Uterus (tissue), 4 donors: Measurements from ENCODE around the gene FAM234A. TPM values are rescaled to one million over a fixed set of nuclear protein-coding genes. Genes with fewer than 3 reads are reported as not detected.

Experiments
- DNase-seq, 2 donors: peaks; one replicate each; pipeline ENCODE4 v3.0.0-alpha.2; 2019 to 2020
- H3K27ac ChIP-seq, 2 donors: fragments of 200-600 bp; sonication (generic); 1 replicate in 1 of 2; 2 replicates in 1 of 2; pipeline ENCODE4 v1.5.1; 2016 to 2018
- H3K27me3 ChIP-seq, 2 donors: fragments of 200-600 bp; sonication (generic); one replicate each; pipeline ENCODE4 v1.5.1; 2018 to 2019; ENCODE audit warnings: control low read depth in 1 of 2
- H3K36me3 ChIP-seq, 2 donors: fragments of 200-600 bp; sonication (generic); one replicate each; pipeline ENCODE4 v1.5.1; 2019; ENCODE audit warnings: control low read depth in 1 of 2
- H3K4me1 ChIP-seq, 2 donors: fragments of 200-600 bp; sonication (generic); one replicate each; pipeline ENCODE4 v1.5.1; 2018 to 2019; ENCODE audit warnings: control low read depth in 1 of 2
- H3K4me3 ChIP-seq, 2 donors: fragments of 200-600 bp; sonication (generic); 1 replicate in 1 of 2; 2 replicates in 1 of 2; pipeline ENCODE4 v1.5.1; 2018 to 2019; ENCODE audit warnings: mild to moderate bottlenecking in 1 of 2
- H3K9me3 ChIP-seq, 2 donors: fragments of 200-600 bp; sonication (generic); one replicate each; pipeline ENCODE4 v1.5.1; 2019; ENCODE audit warnings: control low read depth in 1 of 2
- CTCF ChIP-seq, 4 experiments: fragments of 200-600 bp in 2 of 4; fragments of 450-650 bp in 2 of 4; sonication (generic) in 2 of 4; IDR thresholded peaks; one replicate each; pipeline ENCODE4 v1.5.1; 2016 to 2019; ENCODE audit warnings: antibody characterized with exemption in 4 of 4, mild to moderate bottlenecking in 2 of 4, moderate library complexity in 1 of 4
- POLR2A ChIP-seq, 2 donors: fragments of 450-650 bp; IDR thresholded peaks; one replicate each; pipeline ENCODE4 v1.6.1; 2016; ENCODE audit warnings: antibody characterized with exemption in 2 of 2, mild to moderate bottlenecking in 1 of 2, moderate library complexity in 1 of 2
- intact Hi-C: fragments of 100-400 bp; cut with DNase I; formaldehyde crosslinking; loops from one replicate; pipeline ENCODE4 v1.15.1; 2023; ENCODE audit warnings: low total_unique reads
- total RNA-seq, 4 donors: library from RNA; depleted of rRNA in 3 of 4; stranded (reverse); fragments of >200 nt in 3 of 4; gene quantifications; one replicate each; pipeline versions ENCODE4 v1.1.0 to v1.2.4, GENCODE V29; 2014 to 2023
- donor health status: DM: yes; HTN: yes; CAD: no.

Gene FAM234A
- total RNA-seq, 4 donors from 2014 or later = 5.6 to 65.5 (median 30.1) TPM

DNA sequence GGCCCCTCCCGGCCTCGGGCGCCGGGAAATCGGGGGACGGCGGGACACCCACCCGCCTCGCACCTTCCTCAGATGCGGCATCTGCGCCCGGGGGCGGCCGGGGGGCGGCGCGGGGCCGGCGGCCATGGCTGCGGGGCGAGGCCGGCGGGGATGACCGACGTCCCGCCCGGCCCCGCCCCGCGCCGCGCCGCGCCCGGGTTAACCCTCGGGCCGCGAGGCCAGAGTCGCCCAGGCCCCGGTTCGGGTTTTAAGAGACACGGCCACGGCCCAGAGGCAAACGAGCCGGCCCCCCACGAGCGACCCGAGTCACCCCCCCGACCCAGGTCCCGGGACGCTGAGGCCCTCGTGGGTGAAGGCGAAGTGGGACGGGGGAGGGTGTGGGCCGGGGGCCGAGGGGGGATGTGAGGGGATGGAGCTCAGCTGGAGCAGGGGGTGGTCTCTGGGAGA, 41.2 kb downstream of the FAM234A start, which contains the start of gene RGS11:
Gene RGS11, minus strand, starts transcription at position 159 of the 447 bp plus-strand sequence. Its CDS starts 33 bp downstream, at position 126.
- peaks cover 0 to 11% of the 10 kb centered on the region in 2 donors for H3K4me1 ChIP-seq
- H3K27me3 ChIP-seq = peaks cover 0 to 2% of the 10 kb centered on the region in 2 donors
- intact Hi-C loops = no loop called here
- H3K9me3 ChIP-seq = no peaks in the 10 kb centered on the region
- no peak for TF ChIP-seq POLR2A (IDR thresholded peaks at IDR 0.05)
- TF ChIP-seq CTCF (IDR thresholded peaks at IDR 0.05) = no peak
- DNase-seq = no peak
- no peak within 1 kb of the TSS for H3K27ac ChIP-seq
- no peaks in the 10 kb centered on the region for H3K36me3 ChIP-seq
- peak within 1 kb of the TSS; percentile 16 to 22 for H3K4me3 ChIP-seq

- Histone ChIP-seq H3K27ac (no peak overlapping the region), H3K4me1 (peaks cover 0 to 14% of the 10 kb centered on the region in 2 donors), H3K36me3 (no peaks in the 10 kb centered on the region), H3K27me3 (peaks cover 3 to 7% of the 10 kb centered on the region in 2 donors), H3K9me3 (no peaks in the 10 kb centered on the region), H3K4me3 (no peak overlapping the region)
- intact Hi-C loops = no loop called here
- DNase-seq = no peak
- TF ChIP-seq POLR2A (IDR thresholded peaks at IDR 0.05) (no peak), CTCF (IDR thresholded peaks at IDR 0.05) (no peak)
These were observed 41.9 kb downstream of the FAM234A start for GRCh38 chr16:276426-277077.

DNA sequence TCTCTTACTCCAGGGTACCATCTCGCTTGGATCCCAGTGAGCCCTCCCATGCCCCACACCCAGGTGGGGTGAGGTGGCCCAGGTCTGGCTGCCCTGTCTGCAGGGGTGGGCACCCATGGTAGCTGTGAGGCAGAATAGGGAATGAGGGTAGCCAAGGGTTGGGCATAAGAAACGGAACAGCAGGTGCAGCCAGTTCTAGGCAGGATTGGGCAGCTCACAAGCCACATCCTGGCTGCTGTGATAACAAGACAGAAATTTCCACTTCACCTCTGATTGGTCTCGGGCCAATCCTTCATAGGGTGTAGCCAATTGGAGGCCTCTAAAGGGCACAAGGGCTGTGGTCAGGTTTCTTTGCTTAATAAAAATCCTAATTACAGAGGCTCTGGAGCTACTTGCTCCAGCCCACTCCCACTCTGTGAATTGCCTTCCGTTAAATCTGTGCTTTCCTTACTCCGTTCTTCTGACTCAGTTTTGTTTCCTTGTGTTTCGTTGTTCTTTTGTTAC, 44.3 kb downstream of the FAM234A start:
- DNase-seq = no peak
- TF ChIP-seq POLR2A (IDR thresholded peaks at IDR 0.05) = no peak
- TF ChIP-seq CTCF (IDR thresholded peaks at IDR 0.05) = no peak

GRCh38 chr16:279531-279930, 44.9 kb downstream of the FAM234A start:
- H3K4me1 ChIP-seq = peaks cover 0 to 14% of the 10 kb centered on the region in 2 donors
- intact Hi-C loops = no loop called here
- DNase-seq = no peak
- TF ChIP-seq CTCF (IDR thresholded peaks at IDR 0.05) = no peak
- TF ChIP-seq POLR2A (IDR thresholded peaks at IDR 0.05) = no peak
- H3K9me3 ChIP-seq = no peaks in the 10 kb centered on the region
- H3K36me3 ChIP-seq = no peaks in the 10 kb centered on the region
- H3K27me3 ChIP-seq = peaks cover 3 to 8% of the 10 kb centered on the region in 2 donors
- H3K4me3 ChIP-seq = no peak overlapping the region
- H3K27ac ChIP-seq = no peak overlapping the region

More for the DNA sequence above, 44.3 kb downstream of the FAM234A start:
- H3K4me3 ChIP-seq = no peak overlapping the region
- peaks cover 3 to 8% of the 10 kb centered on the region in 2 donors for H3K27me3 ChIP-seq
- H3K4me1 ChIP-seq = peaks cover 0 to 14% of the 10 kb centered on the region in 2 donors
- intact Hi-C loops = no loop called here
- no peaks in the 10 kb centered on the region for H3K36me3 ChIP-seq
- H3K9me3 ChIP-seq = no peaks in the 10 kb centered on the region
- H3K27ac ChIP-seq = no peak overlapping the region

DNA sequence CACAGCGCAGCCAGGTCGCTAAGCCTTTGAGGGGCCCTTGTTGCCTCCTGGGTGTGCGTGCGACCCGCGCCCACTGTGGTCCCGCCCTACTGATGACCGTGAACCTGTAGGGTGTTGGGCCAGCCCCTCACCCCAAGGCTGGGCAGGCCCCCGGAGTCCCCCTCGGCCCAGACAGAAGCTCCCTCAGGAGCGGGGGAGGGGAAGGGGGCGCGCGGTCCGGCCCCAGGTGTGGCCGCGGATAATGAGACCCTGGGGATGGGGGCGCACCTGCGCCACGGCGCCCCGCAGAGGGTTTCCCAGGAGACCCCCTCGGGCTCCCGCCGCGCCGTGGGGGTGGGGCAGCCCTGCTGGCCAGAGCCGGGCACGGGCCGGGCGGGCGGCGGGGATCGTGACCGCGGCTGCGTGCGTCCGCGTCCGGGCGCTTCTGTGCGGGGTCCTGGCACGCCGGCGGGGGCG, 45.4 kb downstream of the FAM234A start:
- Histone ChIP-seq H3K4me3 (no peak overlapping the region), H3K9me3 (no peaks in the 10 kb centered on the region), H3K36me3 (no peaks in the 10 kb centered on the region), H3K27me3 (peaks cover 3 to 8% of the 10 kb centered on the region in 2 donors), H3K27ac (no peak overlapping the region), H3K4me1 (peaks cover 0 to 11% of the 10 kb centered on the region in 2 donors)
- DNase-seq = no peak
- intact Hi-C loops = loop anchor here (10.0 kb wide), 1 partner anchor 65 kb away; no protein-coding TSS in a partner anchor
- TF ChIP-seq POLR2A (IDR thresholded peaks at IDR 0.05) (no peak), CTCF (IDR thresholded peaks at IDR 0.05) (no peak)
